8988T (cell line): Measurements from ENCODE around the gene LDHAL6B.

Source experiments
- DNase-seq: peaks from one replicate; pipeline ENCODE4 v3.0.0; 2011

The LDHAL6B gene

DNA sequence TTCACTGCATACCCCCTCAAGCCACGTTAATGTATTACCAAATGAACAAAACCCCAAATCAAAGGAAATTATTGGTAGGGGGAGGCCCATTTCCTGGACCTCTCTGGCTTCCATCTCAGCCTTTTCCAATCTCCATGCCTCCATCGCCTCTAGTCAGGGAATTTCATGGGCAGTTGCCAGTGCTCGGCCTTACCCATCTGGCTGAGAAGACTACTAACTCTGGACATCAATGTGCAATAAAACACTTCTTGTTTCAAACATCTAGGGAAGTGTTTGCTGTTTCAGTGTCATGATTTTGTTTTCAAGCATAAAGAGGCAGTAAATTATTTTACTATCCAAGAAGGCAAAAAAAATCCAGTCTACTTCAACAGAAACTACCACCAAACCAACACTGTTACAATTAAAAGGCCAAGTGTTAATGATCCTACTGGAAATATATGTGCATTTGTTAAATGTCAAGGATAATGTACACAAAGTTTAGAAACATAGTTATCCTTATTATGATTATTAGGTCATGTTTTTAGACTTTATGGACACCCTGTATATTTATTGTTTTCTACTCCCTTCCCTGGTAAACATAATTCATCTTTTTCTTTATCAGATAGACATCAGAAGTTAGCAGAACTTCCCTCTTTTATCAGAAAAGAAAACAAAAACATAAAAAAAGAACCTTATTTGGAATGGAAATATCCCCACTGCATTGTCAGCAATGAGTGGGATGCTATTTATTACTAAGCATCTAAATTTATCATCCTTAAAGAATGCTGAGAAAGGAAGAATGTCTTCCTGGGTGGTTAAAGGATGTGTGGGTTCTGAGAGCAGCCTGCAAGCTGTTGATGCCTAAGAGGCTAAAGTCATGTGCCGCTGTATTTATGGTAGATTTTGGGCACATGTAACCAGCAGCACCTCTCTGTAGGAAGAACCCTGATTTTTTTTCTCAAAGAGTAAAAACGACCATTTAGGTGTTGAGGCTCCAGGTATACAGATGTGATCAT is 15.2 kb downstream of the LDHAL6B start:
- no peak for DNase-seq

GRCh38 chr15:59222906-59223550 is 16.4 kb downstream of the LDHAL6B start:
- no peak for DNase-seq

DNA sequence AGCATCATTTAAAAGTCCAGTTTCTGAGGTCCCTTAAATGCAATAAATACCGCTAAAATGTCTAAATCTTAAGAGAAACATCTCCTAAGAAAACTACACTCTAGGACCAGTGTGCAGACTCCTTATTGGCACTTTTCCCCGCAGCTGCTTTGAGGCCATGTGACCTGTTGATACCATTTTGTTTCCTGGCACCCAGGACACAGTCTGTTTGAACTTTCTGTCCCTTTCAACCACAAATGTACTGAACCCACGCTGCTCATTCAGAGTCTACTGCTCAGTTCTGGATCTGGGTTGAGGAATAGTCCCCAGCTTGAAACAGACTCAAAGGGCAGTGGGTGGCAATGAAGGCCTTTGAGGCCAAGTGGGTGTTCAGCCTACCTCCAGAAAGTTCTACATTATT is 17.1 kb downstream of the LDHAL6B start:
- DNase-seq: no peak

DNA sequence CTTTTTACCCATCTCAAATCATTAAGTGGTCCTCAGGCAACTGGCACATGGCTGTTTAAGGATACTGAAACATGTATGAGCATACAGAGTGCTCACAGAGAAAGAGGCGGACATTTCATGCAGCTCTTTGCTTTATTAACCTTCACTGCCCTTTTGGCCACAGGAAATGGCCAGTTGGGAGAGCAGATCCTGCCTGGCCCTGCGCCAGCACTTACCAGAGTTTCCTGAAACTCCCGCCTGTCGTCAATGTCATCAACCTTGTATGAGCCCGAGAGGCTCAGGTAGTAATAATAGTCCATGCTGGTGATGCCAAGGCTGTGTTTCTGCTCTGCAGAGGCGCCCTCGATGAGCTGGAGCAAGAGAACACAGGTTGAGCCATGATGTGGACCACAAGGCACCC is 17.8 kb downstream of the LDHAL6B start:
- no peak for DNase-seq

GRCh38 chr15:59227021-59227420 is 20.4 kb downstream of the LDHAL6B start:
- no peak for DNase-seq

GRCh38 chr15:59229015-59229414 is 22.4 kb downstream of the LDHAL6B start:
- no peak for DNase-seq

- DNase-seq: no peak
Observed at GRCh38 chr15:59229453-59229852, 22.8 kb downstream of the LDHAL6B start.

DNA sequence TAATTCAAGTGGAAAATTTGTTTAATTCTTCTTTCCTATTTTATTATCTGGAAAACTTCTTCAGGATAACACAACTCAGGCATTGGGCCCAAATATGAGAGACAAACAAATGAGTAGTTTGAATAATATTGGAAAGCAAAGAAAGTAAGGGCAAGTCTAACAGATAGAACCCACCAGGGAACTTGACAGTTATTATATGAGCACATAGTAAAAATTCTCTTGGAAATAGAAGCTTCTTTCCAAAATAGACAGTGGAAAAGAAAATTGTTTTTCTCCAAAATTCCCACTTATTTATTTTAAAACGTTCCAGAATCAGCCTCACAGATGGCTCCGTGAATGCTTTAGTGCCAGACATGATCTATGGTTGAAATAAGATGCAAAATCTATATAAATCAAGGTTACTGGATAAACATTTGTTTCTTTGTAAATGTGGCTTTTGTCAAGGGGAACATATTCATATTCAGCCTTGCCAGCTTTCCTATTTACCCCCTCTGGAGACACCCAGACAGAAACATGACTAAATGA is 23.9 kb downstream of the LDHAL6B start:
- DNase-seq: no peak

DNA sequence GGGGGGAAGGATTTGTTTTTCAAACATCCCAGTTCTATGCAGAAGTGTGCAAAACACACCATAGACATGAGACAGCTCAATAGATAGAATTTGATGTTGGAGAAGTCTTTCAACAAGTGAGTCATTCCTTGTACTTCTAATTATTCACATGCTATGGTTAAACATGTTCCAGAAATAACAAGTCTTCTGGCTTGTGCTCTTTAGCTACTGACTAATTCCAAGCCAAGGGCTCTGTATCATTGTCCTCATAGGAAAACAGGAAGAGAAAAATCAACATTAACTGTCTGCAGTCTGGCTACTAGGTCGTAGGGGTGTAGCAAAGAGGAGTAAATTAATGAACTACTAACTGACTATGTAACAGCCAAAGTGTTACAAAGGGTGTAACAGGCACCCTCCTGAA is 25.8 kb downstream of the LDHAL6B start:
- no peak for DNase-seq

DNA sequence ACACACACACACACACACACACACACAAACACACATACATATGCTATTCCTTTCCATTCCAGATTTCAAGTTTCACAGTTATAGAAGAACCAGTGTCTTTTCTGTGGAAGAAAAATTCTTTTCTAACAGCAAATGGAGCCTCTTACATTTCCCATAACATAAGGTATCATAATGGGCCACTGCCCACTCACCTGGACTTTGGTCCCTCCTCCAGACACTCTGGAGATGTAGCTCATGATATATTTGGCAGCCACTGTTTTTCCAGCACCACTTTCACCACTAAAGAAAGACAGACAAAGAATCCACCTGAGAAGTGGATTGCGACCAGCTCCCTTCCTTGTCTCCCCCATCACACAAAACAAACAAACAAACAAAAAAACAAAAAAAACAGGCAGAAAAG is 29.8 kb downstream of the LDHAL6B start:
- DNase-seq: no peak

DNA sequence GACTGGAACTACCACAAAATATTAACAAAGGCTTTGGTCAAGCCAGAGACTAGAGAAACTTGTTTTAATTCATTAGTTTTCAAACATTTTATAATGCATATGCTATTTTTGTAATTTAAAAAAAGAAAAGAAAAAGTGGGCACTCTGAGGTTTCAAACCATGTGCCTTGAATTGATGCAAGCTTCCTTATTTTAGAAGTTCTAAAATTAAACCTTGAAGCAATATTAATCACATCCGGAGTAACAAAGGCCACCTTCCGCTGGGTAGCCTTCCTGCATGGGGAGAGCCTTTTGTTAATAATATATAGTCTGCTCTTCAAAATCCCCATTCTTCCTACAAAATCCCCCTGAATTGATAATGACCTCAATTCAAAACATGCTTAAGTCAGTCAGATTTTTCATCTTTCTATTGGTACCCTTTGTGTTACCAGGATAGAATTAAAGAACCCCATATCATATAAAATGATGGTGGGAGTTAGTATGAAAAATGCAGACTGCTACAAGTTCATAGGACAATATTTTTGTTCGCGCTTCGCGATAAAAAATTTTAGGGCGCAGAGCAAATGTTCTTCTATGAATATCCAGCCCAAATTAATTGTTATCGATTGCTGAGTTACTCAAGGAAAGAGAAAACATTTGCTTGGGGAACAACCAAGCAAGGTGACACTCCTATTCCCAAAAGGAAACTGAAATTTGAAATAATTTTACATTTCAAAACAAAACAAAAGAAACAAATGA is 30.6 kb downstream of the LDHAL6B start:
- no peak for DNase-seq

GRCh38 chr15:59237924-59238331 is 31.3 kb downstream of the LDHAL6B start:
- DNase-seq: no peak

DNA sequence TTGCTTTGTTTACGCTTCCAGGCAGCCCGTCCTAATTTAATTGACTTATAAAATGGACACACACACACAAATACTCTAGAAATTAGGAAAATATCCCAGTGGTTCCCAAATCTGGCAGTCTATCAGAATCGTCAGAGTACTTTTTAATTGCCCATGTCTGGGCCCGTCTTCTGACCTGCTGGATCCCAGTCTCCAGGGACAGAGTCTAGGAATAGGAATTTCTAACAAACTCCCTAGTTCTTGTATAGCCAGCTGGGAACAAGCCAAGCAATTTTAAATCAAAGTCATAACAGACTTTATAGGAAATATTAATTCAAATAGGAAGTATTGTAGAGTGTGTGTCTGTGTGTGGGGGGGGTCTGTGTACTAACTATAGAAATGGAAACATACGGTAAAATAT is 33.4 kb downstream of the LDHAL6B start:
- DNase-seq: no peak

GRCh38 chr15:59242649-59243048 is 36.0 kb downstream of the LDHAL6B start:
- no peak for DNase-seq

- no peak for DNase-seq
Observed at GRCh38 chr15:59243622-59244021, 37.0 kb downstream of the LDHAL6B start.

DNA sequence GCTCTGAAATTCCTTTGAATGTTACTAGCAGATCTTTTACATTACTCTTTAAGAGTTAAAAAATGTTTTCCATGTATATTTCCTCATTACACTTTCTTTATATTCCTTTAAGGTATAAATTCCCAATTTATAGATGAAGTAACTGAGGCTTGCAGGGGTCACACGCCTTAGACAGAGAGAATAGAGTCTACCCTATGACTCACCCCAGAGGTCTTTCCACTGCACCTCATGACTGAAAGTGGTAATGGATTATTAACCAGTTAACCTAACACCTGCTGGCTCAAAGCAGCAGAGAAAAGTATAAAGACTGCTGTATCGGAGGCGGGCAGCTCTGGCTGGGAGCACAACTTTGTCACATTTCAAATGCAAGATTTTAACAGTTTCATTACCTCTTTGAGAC is 37.7 kb downstream of the LDHAL6B start:
- no peak for DNase-seq

DNA sequence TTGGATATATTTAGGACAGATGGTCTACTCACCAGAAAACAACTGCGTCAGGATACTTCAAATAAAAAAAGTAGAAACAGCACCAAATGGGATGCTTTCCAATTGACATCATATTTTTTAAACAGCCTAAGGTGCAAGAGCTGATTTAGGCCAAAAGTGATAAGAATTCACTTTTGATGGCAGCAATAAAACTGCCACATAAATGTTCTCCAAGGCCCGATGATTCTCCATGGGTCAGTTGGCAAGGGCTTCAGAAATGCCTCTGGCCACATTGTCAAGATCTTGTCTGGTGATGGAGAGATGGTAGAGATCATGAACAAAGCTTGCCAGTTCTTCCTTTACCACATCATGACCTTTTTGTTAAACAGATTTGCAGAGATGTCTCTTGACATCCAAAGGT is 38.9 kb downstream of the LDHAL6B start:
- DNase-seq: no peak

- peak; percentile 16 for DNase-seq
Observed at GRCh38 chr15:59247364-59247763, 40.7 kb downstream of the LDHAL6B start.

DNA sequence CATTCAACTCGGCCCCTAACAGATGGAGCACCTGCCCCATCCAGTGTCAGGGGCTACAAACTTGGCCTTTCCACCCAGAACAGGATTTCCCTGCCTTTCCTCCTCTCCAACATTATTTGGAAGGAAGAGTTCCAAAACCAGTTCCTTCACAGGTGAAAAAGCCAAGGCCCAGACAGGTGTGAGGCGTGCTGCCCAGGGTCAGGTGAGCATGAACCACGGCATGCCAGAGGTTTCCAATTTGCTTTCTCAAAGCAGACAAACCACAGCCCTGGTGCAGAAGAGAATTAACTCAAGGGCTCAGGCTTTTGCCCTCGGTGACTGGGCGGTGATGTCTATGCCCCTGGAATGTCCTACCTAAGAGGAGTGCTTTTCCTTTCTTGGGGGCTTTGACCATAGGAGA is 43.2 kb downstream of the LDHAL6B start:
- DNase-seq: no peak

GRCh38 chr15:59250249-59250648 is 43.6 kb downstream of the LDHAL6B start:
- DNase-seq: no peak

DNA sequence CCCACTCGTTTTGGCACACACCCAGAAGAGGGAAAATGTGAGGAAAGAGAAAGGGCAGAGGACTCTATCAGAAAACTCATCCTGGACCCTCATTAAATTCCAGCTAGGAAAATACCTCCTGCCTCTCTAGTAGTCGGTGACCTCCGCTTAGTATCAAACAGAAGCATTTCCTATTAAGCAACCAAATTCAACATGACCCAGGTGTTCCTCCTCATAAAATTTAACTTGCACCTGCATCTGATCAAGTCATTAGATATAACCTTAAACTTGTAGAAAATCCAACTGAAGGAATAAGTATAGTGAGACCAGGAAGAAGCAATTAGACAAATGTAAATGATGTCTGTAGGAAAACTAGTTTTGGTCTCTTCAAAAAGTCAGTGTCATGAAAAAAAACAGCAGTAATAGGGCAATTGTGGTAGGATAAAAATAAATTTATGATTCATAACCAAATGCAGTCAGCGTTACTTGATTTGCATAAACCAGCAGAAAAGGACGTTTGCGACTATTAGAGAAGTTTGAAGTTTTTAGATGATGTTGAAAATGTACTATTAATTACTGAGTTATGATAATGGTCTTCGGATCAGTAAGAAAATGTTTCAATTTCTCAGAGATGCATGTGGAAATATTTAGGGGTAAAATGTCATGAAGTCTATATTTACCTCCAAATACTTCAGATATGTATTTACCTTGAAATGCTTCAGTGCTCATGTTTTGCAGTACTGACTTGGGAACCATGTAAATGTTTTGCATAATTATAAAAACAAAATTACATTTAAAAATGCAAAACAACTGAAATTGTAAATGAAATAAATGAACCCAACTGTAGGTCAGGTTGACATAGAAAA is 44.6 kb downstream of the LDHAL6B start:
- no peak for DNase-seq

DNA sequence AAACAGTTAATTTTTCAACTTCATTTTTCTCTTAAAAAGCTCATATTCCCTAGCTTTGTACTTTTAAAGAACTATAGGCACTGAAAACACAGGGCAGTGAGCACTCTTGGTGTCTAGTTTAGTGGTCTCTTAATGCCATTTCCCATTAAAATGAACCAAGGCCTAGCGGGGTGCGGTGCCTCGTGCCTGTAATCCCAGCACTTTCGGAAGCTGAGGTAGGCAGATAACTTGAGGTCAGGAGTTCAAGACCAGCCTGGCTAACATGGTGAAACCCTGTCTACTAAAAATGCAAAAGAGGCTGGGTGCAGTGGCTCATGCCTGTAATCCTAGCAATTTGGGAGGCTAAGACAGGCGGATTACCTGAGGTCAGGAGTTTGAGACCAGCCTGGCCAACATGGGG is 45.5 kb downstream of the LDHAL6B start:
- DNase-seq: no peak
